Right lobe of liver (tissue), 4 donors: Measurements from ENCODE around the gene TMEM270.

ENCODE experiments used
- CTCF ChIP-seq, 4 donors: fragments of 200-600 bp in 3 of 4; fragments of 450-650 bp in 1 of 4; IDR thresholded peaks; one replicate each; pipeline versions ENCODE4 v1.5.1 to v1.8.0; 2016 to 2022; ENCODE audit warnings: antibody characterized with exemption in 4 of 4, mild to moderate bottlenecking in 2 of 4
- POLR2A ChIP-seq: fragments of 450-650 bp; IDR thresholded peaks from one replicate; pipeline ENCODE4 v1.6.1; 2017; ENCODE audit warnings: antibody characterized with exemption, mild to moderate bottlenecking
- donor health status: DM: no; HTN: no; CAD: no.
- donor health status: DM: no; HTN: no; CAD: no.
- donor health status: DM: no; HTN: yes; CAD: no.

- no peak for TF ChIP-seq CTCF (IDR thresholded peaks at IDR 0.05)
- no peak for TF ChIP-seq POLR2A
Measured at GRCh38 chr7:73904219-73905137, 43.5 kb downstream of the TMEM270 start.
